HepG2 (cell line): ENCODE data around the gene PSMB10. TPM values are rescaled to one million over a fixed set of nuclear protein-coding genes. Genes with fewer than 3 reads are reported as not detected.

ENCODE experiments used
- GFI1 ChIP-seq: sonication (generic); formaldehyde crosslinking; IDR thresholded peaks from 2 replicates; pipeline ENCODE4 v1.5.0; 2020; ENCODE audit warnings: missing genetic modification reagents, mild to moderate bottlenecking, borderline replicate concordance
- MTF1 ChIP-seq: sonication (generic); formaldehyde crosslinking; IDR thresholded peaks from 2 replicates; pipeline ENCODE4 v1.5.0; 2020; ENCODE audit warnings: missing genetic modification reagents
- STAG1 ChIP-seq: sonication (generic); formaldehyde crosslinking; IDR thresholded peaks from 2 replicates; pipeline ENCODE4 v1.4.0; 2020; ENCODE audit warnings: missing genetic modification reagents
- ZFX ChIP-seq: sonication (generic); formaldehyde crosslinking; IDR thresholded peaks from 2 replicates; pipeline ENCODE4 v1.4.0; 2020; ENCODE audit warnings: mild to moderate bottlenecking, low read depth, missing genetic modification reagents, moderate library complexity
- ZSCAN22 ChIP-seq: sonication (generic); formaldehyde crosslinking; IDR thresholded peaks from 2 replicates; pipeline ENCODE4 v1.4.0; 2020; ENCODE audit warnings: mild to moderate bottlenecking, missing genetic modification reagents
- polyA plus RNA-seq, 8 experiments: library from polyadenylated mRNA; depleted of rRNA in 3 of 8; stranded (reverse) in 7 of 8; unstranded in 1 of 8; fragments of >200 nt; fragmentation: Illumina TruSeq in 4 of 8; extraction: Trizol in 4 of 8; gene quantifications; 2 replicates each; pipeline versions ENCODE4 v1.2.1 to v1.2.3, GENCODE V29; 2011 to 2016; ENCODE audit warnings: low read depth in 4 of 8, missing spikeins in 1 of 8, mixed read lengths in 1 of 8; ENCODE audit not compliant: insufficient read depth in 1 of 8
- total RNA-seq, 5 experiments: library from RNA; depleted of rRNA; stranded (reverse); fragments of >200 nt; fragmentation: Illumina TruSeq; extraction: Trizol; gene quantifications; 2 replicates each; pipeline ENCODE4 v1.2.3, GENCODE V29; 2016; ENCODE audit warnings: low read depth in 1 of 5
- TF ChIP-seq, protein P1 (sequence below): sonication (generic); formaldehyde crosslinking; IDR thresholded peaks from 2 replicates; pipeline ENCODE4 v1.5.0; 2020; ENCODE audit warnings: mild to moderate bottlenecking, missing genetic modification reagents, borderline replicate concordance
- TF ChIP-seq, protein P2 (sequence below): sonication (generic); formaldehyde crosslinking; IDR thresholded peaks from 2 replicates; pipeline ENCODE4 v1.5.0; 2020; ENCODE audit warnings: mild to moderate bottlenecking, missing genetic modification reagents, moderate library complexity
- TF ChIP-seq, protein P3 (sequence below): sonication (generic); formaldehyde crosslinking; IDR thresholded peaks from 2 replicates; pipeline ENCODE4 v1.9.0; 2021; ENCODE audit warnings: missing genetic modification reagents, mild to moderate bottlenecking, borderline replicate concordance
- TF ChIP-seq, protein P4 (sequence below): sonication (generic); formaldehyde crosslinking; IDR thresholded peaks from 2 replicates; pipeline ENCODE4 v1.4.0; 2020; ENCODE audit warnings: mild to moderate bottlenecking, missing genetic modification reagents
- TF ChIP-seq, protein P5 (sequence below): sonication (generic); formaldehyde crosslinking; IDR thresholded peaks from 2 replicates; pipeline ENCODE4 v1.8.0; 2022; ENCODE audit warnings: low read depth, missing genetic modification reagents
- TF ChIP-seq, protein P6 (sequence below): sonication (generic); formaldehyde crosslinking; IDR thresholded peaks from 2 replicates; pipeline ENCODE4 v1.8.0; 2022; ENCODE audit warnings: mild to moderate bottlenecking, missing genetic modification reagents, moderate library complexity

The PSMB10 gene
- total and polyA plus RNA-seq, 2 of the 13 experiments (the other 11 are each of a cell fraction or from before 2014, with no cell fraction given) = 12.7 to 65.9 TPM

DNA sequence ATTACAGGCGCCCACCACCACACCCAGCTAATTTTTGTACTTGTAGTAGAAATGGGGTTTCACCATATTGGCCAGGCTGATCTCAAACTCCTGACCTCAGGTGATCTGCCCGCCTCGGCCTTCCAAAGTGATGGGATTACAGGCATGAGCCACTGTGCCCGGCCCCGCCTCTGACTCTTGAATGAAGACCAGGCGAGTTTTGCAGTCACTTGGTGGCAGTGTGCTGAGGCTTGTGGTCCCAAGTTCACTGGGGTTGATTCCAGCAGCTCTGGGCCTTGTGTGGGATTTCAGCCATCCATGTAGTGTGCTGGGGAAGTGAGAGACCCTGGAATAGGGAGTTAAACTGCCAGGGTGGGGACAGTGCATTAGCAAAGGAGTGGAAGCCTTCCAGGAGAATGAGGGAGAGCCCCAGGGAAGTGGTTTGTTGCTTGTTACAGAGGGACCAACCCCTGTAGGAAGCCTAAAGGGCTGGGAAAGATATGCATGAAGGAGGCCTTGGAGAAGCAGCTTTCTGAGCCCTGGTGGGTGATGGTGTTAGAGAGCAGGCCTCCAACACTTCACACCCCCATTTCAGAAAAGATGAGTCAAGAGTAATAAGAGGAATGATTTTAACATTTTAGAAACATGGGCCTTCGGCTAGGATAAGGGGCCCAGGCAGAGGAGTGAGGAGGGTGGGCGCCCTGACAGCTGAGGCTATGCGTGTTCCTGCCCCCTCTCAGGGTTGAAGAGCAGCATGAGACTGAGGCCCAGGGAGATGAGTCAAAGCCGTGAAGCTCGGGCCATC lies 29.1 kb downstream of the PSMB10 start (continued):
- TF ChIP-seq, protein P1, sequence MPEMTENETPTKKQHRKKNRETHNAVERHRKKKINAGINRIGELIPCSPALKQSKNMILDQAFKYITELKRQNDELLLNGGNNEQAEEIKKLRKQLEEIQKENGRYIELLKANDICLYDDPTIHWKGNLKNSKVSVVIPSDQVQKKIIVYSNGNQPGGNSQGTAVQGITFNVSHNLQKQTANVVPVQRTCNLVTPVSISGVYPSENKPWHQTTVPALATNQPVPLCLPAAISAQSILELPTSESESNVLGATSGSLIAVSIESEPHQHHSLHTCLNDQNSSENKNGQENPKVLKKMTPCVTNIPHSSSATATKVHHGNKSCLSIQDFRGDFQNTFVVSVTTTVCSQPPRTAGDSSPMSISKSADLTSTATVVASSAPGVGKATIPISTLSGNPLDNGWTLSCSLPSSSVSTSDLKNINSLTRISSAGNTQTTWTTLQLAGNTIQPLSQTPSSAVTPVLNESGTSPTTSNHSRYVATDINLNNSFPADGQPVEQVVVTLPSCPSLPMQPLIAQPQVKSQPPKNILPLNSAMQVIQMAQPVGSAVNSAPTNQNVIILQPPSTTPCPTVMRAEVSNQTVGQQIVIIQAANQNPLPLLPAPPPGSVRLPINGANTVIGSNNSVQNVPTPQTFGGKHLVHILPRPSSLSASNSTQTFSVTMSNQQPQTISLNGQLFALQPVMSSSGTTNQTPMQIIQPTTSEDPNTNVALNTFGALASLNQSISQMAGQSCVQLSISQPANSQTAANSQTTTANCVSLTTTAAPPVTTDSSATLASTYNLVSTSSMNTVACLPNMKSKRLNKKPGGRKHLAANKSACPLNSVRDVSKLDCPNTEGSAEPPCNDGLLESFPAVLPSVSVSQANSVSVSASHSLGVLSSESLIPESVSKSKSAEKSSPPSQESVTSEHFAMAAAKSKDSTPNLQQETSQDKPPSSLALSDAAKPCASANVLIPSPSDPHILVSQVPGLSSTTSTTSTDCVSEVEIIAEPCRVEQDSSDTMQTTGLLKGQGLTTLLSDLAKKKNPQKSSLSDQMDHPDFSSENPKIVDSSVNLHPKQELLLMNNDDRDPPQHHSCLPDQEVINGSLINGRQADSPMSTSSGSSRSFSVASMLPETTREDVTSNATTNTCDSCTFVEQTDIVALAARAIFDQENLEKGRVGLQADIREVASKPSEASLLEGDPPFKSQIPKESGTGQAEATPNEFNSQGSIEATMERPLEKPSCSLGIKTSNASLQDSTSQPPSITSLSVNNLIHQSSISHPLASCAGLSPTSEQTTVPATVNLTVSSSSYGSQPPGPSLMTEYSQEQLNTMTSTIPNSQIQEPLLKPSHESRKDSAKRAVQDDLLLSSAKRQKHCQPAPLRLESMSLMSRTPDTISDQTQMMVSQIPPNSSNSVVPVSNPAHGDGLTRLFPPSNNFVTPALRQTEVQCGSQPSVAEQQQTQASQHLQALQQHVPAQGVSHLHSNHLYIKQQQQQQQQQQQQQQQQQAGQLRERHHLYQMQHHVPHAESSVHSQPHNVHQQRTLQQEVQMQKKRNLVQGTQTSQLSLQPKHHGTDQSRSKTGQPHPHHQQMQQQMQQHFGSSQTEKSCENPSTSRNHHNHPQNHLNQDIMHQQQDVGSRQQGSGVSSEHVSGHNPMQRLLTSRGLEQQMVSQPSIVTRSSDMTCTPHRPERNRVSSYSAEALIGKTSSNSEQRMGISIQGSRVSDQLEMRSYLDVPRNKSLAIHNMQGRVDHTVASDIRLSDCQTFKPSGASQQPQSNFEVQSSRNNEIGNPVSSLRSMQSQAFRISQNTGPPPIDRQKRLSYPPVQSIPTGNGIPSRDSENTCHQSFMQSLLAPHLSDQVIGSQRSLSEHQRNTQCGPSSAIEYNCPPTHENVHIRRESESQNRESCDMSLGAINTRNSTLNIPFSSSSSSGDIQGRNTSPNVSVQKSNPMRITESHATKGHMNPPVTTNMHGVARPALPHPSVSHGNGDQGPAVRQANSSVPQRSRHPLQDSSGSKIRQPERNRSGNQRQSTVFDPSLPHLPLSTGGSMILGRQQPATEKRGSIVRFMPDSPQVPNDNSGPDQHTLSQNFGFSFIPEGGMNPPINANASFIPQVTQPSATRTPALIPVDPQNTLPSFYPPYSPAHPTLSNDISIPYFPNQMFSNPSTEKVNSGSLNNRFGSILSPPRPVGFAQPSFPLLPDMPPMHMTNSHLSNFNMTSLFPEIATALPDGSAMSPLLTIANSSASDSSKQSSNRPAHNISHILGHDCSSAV = no peak
- TF ChIP-seq, protein P2, sequence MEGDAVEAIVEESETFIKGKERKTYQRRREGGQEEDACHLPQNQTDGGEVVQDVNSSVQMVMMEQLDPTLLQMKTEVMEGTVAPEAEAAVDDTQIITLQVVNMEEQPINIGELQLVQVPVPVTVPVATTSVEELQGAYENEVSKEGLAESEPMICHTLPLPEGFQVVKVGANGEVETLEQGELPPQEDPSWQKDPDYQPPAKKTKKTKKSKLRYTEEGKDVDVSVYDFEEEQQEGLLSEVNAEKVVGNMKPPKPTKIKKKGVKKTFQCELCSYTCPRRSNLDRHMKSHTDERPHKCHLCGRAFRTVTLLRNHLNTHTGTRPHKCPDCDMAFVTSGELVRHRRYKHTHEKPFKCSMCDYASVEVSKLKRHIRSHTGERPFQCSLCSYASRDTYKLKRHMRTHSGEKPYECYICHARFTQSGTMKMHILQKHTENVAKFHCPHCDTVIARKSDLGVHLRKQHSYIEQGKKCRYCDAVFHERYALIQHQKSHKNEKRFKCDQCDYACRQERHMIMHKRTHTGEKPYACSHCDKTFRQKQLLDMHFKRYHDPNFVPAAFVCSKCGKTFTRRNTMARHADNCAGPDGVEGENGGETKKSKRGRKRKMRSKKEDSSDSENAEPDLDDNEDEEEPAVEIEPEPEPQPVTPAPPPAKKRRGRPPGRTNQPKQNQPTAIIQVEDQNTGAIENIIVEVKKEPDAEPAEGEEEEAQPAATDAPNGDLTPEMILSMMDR (CRISPR knock-in tag) = peak; percentile 67
- TF ChIP-seq, protein P3, sequence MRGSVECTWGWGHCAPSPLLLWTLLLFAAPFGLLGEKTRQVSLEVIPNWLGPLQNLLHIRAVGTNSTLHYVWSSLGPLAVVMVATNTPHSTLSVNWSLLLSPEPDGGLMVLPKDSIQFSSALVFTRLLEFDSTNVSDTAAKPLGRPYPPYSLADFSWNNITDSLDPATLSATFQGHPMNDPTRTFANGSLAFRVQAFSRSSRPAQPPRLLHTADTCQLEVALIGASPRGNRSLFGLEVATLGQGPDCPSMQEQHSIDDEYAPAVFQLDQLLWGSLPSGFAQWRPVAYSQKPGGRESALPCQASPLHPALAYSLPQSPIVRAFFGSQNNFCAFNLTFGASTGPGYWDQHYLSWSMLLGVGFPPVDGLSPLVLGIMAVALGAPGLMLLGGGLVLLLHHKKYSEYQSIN (CRISPR knock-in tag) = no peak
- TF ChIP-seq, protein P4, sequence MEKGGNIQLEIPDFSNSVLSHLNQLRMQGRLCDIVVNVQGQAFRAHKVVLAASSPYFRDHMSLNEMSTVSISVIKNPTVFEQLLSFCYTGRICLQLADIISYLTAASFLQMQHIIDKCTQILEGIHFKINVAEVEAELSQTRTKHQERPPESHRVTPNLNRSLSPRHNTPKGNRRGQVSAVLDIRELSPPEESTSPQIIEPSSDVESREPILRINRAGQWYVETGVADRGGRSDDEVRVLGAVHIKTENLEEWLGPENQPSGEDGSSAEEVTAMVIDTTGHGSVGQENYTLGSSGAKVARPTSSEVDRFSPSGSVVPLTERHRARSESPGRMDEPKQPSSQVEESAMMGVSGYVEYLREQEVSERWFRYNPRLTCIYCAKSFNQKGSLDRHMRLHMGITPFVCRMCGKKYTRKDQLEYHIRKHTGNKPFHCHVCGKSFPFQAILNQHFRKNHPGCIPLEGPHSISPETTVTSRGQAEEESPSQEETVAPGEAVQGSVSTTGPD (CRISPR knock-in tag) = no peak
- no peak for TF ChIP-seq MTF1 (CRISPR knock-in tag)
- TF ChIP-seq GFI1 (CRISPR knock-in tag) = no peak
- peak; percentile 37; the same call in 1 of the 2 replicates for TF ChIP-seq STAG1 (CRISPR knock-in tag)
- TF ChIP-seq ZSCAN22 = no peak
- TF ChIP-seq, protein P5, sequence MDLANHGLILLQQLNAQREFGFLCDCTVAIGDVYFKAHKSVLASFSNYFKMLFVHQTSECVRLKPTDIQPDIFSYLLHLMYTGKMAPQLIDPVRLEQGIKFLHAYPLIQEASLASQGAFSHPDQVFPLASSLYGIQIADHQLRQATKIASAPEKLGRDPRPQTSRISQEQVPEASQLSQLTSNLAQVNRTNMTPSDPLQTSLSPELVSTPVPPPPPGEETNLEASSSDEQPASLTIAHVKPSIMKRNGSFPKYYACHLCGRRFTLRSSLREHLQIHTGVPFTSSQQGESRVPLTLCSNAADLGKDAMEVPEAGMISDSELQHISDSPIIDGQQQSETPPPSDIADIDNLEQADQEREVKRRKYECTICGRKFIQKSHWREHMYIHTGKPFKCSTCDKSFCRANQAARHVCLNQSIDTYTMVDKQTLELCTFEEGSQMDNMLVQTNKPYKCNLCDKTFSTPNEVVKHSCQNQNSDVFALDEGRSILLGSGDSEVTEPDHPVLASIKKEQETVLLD (CRISPR knock-in tag) = no peak
- TF ChIP-seq ZFX (CRISPR knock-in tag) = peak; percentile 45; the same call in 1 of the 2 replicates
- TF ChIP-seq, protein P6, sequence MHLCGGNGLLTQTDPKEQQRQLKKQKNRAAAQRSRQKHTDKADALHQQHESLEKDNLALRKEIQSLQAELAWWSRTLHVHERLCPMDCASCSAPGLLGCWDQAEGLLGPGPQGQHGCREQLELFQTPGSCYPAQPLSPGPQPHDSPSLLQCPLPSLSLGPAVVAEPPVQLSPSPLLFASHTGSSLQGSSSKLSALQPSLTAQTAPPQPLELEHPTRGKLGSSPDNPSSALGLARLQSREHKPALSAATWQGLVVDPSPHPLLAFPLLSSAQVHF = no peak
